Epithelial cell of esophagus (primary cell): ENCODE data around the gene CLCN3.

Experiments used
- DNase-seq: peaks from one replicate; pipeline ENCODE4 v3.0.0; 2010; ENCODE audit warnings: low read depth
- H3K4me3 ChIP-seq: 2 replicates; pipeline ENCODE4 v1.5.1; 2011; ENCODE audit warnings: mild to moderate bottlenecking, low read length, control low read depth
- CTCF ChIP-seq: IDR thresholded peaks from 2 replicates; pipeline ENCODE4 v1.5.1; 2011; ENCODE audit warnings: low read depth, mild to moderate bottlenecking, low read length, control low read depth, inconsistent platforms; ENCODE audit not compliant: insufficient read depth; ENCODE audit errors: missing control alignments

Gene CLCN3

GRCh38 chr4:169593050-169593560 lies 27.3 kb upstream of the CLCN3 start:
- no peak for TF ChIP-seq CTCF
- H3K4me3 ChIP-seq = no peak overlapping the region
- DNase-seq = no peak

DNA sequence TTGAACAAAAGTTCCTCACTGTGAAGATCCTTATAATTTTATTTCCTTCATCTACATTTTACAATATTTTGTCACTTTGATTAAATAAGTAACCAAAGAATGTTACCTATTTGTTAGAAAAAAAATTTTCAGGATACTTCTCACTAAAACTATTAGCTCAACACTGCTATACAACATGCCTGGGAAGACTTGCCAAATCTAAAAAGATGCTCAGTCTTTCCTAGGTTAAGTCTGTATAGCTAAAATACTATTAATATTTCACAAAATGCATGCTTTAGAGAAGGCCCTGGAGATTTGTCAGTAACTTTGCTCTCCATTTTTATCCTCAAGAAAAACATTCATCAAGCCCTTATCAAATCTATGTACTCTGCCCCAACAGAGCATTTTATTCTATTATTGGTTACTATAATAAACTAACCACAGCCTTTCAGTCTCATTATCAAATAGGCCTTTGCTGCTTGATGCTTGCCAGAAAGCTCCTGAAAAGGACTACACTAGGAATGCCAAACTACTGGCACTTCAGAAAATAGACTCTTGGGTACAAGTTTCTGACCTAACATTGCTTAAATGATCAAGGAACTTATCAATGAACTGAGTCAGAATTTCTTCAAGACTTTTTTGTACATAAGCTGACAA lies 25.7 kb upstream of the CLCN3 start:
- no peak for TF ChIP-seq CTCF
- no peak overlapping the region for H3K4me3 ChIP-seq
- no peak for DNase-seq

GRCh38 chr4:169601016-169601771 lies 19.2 kb upstream of the CLCN3 start:
- no peak for TF ChIP-seq CTCF
- H3K4me3 ChIP-seq = no peak overlapping the region
- no peak for DNase-seq

DNA sequence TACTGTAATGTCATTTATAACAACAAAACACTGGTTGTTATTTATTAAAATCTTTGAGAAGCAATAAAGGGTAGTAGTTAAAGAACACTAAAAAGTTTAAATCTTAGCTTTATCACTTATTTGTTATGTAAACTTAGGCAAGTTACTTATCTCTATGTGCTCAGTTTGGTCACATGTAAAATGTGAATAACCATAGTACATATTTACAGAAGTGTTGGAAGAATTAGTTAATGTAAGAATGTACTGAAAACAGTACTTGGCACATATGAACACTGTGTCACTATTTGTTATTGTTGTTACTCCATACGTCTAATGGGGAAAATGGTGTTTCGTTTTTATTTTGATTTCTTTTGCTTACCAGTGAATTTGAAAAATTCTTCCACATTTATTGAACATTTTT lies 17.1 kb upstream of the CLCN3 start:
- no peak for TF ChIP-seq CTCF
- DNase-seq = no peak
- H3K4me3 ChIP-seq = no peak overlapping the region

GRCh38 chr4:169604131-169604900 lies 16.1 kb upstream of the CLCN3 start:
- no peak overlapping the region for H3K4me3 ChIP-seq
- no peak for TF ChIP-seq CTCF
- peak; percentile 72 for DNase-seq

DNA sequence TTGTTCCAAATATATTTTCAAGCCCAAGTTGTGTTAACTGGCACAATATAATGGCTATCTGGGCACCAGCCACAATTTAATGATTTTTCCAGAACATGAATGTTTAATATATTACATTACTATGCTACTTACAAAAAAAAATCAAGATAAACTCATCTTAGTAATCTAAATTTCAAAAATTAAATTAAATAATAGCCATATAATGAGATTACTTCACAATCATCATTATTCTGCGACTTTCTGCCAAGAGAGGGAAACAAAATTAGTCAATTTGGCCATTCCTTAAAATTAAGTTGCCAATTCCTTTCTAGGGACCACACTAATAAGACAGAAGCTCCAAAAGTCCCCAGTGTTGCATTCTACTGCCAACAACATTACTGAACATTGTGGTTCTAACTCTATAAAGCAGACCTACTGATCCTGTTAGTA lies 15.5 kb upstream of the CLCN3 start:
- no peak for TF ChIP-seq CTCF
- H3K4me3 ChIP-seq = no peak overlapping the region
- no peak for DNase-seq
